HG03039 (cell line): ENCODE measurements around the gene UBE2J1.
"Not testable (repeated sequence)": the region's sequence is repeated elsewhere in the genome, so short reads cannot be mapped to it uniquely, and the experiment has no call there.

Source experiments
- ATAC-seq: cut with Tn5 transposase; IDR thresholded peaks from one replicate; pipeline ENCODE4 v1.9.1; 2021; ENCODE audit warnings: mild to moderate bottlenecking, moderate library complexity; ENCODE audit not compliant: unreplicated experiment

Gene UBE2J1

DNA sequence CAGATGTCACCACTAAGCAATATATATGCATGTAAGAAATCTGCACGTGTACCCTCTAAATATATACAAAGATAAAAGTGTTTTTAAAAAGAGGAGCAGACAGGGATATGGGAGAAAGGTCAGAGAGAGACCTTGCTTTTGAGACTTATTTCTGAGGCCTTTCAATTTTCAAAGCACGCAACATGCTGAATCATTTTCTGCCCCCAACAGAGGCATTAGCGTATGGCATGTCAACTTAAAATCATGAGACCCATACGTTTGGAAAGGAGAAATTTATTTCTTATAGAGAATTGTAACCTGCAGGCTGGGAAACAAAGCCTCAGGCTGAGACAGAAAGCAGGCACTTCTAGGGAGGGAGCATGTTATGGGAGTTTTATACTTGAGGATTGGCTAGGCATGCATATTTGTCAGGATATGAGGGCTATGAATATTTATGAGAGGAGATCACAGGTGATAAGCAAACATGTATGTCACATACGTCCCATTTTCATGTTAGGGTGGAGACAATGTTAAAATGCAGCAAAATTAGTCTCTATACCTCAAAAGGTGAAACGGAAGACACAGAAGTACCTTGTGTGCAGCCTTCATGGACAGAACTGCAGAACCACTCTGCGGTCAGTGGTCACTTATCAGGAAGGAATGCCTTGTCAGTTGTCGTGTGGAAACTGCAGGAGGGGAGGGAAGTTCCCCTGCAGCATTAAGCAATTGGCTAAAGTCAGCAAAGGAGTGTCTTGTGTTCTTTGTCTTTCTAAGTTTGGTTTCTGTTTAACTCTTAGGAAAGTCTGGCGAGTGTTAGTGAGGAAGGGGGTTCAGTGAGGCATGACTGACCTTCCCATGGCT lies 31.2 kb downstream of the UBE2J1 start:
- no peak for ATAC-seq

- ATAC-seq = no peak
Observed at GRCh38 chr6:89320012-89320559, 32.4 kb downstream of the UBE2J1 start.

- ATAC-seq = no peak
Observed at GRCh38 chr6:89317067-89317466, 35.5 kb downstream of the UBE2J1 start.

- no peak for ATAC-seq
Observed at GRCh38 chr6:89315249-89315885, 37.2 kb downstream of the UBE2J1 start, which contains the start of gene GABRR2. Gene GABRR2 (minus strand): TSS chr6:89315299. CDS start chr6:89315165, 134 bp downstream.

- ATAC-seq = no peak
Observed at GRCh38 chr6:89314692-89315091, 37.8 kb downstream of the UBE2J1 start.

- ATAC-seq = no peak
Observed at GRCh38 chr6:89313006-89313405, 39.5 kb downstream of the UBE2J1 start.

DNA sequence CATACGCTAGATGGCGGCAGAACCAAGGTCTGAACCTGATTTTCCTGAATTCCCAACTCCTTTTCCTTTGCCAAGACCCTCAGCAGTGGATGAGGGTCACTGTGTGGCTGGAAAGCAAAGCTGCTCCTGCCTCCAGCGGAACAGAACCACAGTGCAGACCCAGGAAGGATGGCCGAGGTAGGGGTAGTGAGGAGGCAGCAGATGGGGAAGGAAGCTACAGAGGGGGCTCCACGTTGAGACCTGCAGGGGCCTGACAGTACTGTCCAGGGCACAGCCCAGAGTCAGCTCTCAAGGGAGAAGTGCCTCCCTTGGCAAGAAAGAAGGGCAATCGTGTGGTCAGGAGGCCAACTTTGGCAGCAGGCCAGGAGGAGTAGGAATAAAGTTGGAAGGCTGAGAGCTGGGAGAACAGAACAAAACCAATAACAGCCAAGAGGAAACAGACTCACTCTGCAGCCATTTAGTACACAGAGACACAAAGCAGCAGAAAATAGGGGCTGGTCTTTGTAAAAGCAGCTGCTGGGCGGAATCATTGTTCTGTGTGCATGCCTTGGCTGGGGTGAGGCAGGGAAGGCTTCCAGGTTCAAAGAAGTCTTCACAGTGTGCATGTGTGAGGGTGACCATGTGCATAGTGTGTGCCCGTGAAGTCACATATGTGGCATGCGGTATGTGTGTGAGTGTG lies 40.5 kb downstream of the UBE2J1 start:
- no peak for ATAC-seq

DNA sequence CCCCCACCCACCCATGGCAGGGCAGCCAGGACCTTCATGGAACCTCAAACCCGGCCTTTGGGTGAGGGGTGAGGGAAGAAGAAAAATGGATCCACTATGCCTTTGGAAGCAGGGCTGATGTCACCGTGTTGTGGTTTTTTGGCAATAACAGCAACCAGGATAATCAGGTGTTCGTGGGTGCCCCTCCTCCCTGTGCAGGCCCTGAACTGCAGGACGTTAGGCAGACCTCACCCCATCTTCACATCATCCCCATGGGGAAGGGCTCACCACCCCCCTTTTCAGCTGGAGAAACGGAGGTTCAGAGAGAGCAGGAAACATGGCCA lies 41.0 kb downstream of the UBE2J1 start:
- ATAC-seq = no peak

GRCh38 chr6:89310929-89311328 lies 41.6 kb downstream of the UBE2J1 start:
- ATAC-seq = no peak

DNA sequence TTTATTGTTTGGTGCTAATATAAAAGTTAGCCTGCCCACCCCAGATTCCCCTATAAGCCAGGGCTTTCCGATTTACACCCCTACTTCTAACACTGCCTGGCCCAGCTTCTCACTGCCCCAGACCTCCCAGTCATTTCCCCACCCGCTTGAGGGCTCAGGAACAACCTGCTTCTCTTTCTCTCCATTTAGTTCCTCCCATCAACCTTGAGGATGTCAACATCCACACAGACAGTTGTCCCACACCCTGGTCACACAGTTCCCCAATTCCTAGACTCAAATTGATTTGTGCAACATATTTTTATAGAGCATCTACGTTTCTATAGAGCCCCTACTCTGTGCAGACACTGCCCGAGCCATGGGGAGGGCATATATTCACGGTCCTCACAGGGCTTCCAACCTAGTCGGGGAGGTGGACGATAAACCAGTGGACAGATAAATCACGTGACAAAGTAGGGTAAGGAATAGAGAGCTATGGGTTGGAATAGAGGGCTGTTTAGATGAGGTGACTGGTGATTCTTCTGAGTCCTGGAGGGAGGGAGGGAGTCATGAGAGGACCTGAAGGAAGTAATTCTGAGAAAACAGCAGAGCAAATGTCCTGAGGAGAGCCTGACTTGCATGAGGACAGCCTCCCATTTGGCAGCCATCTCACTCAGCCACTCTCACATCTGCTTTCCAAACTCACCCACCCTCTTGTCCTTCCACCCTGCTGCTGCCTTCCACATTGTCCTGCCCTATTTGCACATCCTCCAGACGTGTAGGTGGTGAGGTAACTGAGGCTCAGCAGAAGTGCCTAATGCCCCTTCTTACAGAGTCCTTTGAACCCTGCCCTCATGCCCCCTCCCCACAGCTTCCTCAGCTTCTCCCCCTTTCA lies 43.8 kb downstream of the UBE2J1 start:
- no peak for ATAC-seq

DNA sequence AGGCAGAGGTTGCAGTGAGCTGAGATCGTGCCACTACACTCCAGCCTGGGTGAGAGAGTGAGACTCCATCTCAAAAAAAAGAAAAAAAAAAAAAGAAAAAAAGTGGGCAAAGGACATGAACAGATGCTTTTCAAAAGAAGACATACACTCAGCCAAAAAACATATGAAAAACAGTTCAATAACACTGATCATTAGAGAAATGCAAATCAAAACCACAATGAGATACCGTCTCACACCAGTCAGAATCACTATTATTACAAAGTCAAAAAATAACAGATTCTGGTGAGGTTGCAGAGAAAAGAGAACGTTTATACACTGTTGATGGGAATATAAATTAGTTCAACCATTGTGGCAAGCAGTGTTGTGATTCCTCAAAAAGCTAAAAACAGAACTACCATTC lies 48.0 kb downstream of the UBE2J1 start:
- ATAC-seq = not testable (repeated sequence)

GRCh38 chr6:89302936-89303335 lies 49.6 kb downstream of the UBE2J1 start:
- ATAC-seq = no peak

DNA sequence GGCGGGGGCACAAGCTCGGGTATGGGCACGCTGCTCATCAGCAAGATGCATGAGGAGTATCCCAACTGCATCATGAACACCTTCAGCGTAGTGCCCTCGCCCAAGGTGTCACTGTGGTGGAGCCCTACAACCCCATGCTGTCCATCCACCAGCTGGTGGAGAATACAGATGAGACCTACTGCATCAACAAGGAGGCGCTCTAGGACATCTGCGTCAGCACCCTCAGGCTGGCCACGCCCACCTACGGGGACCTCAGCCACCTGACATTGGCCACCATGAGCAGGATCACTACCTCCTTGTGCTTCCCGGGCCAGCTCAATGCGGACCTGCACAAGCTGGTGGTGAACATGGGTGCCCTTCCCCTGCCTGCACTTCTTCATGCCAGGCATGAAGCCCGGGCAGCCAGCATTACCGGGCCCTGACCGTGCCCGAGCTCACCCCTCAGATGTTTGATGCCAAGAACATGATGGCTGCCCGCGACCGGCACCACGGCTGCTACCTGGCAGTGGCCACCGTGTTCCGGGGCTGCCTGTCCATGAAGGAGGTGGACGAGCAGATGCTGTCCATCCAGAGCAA lies 50.2 kb downstream of the UBE2J1 start:
- ATAC-seq = no peak

GRCh38 chr6:89301586-89302194 lies 50.8 kb downstream of the UBE2J1 start:
- no peak for ATAC-seq

GRCh38 chr6:89299466-89299850 lies 53.1 kb downstream of the UBE2J1 start:
- ATAC-seq = no peak

- no peak for ATAC-seq
Observed at GRCh38 chr6:89298680-89299465, 53.6 kb downstream of the UBE2J1 start.

DNA sequence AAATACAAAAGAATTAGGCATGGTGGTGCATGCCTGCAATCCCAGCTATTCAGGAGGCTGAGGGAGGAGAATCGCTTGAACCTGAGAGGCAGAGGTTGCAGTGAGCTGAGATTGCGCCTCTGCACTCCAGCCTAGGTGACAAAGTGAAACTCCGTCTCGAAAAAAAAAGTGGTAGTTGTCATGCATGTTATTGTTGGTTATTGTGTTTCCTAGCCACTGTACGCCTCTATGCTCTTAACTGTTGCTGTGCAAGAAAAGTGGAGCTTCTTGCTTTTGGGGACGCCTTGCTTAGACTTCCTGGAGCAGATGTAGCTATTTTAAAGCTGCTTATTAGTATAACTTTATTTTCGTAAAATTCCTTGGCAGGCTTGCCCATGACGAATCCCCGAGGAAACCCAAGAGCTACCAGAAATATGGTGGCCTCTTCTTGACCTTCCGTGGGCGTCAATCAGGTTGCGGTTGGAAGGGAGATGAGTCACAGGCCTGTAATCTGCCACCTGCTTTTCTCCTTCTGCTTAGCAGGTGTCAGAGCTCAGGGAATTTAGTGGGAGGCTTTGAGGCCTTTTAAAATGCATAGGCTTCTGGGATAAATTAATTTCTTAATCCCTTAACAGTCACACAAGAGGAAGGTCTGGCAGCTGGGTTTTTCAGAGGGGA lies 54.7 kb downstream of the UBE2J1 start:
- peak; percentile 92 for ATAC-seq

DNA sequence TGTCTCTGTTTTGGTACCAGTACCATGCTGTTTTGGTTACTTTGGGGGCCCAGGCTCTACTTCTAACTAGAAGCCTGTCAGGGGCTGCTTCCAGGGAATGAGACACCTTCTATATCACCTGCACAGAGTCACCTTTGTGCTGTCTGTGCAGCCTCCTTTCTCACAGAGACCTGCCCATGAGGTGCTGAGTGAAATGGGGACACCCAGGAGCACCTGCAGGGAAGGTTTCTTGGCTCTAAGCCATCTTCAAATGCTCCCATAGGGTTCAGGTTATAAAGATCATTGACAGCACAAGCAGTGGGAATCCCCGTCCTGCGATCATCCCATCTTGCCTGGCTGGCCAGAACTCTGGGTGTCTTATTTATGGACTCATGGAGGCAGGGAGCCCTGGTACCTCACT lies 56.5 kb downstream of the UBE2J1 start:
- no peak for ATAC-seq

DNA sequence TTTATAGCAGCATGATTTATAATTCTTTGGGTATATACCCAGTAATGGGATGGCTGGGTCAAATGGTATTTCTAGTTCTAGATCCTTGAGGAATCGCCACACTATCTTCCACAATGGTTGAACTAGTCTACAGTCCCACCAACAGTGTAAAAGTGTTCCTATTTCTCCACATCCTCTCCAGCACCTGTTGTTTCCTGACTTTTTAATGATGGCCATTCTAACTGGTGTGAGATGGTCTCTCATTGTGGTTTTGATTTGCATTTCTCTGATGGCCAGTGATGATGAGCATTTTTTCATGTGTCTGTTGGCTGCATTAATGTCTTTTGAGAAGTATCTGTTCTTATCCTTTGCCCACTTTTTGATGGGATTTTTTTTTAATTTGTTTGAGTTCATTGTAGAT lies 57.4 kb downstream of the UBE2J1 start:
- not testable (repeated sequence) for ATAC-seq
